ENCODE data around the gene RILPL2.
"Not testable (repeated sequence)": the region's sequence is repeated elsewhere in the genome, so short reads cannot be mapped to it uniquely, and the experiment has no call there.

- not testable (repeated sequence) for TF ChIP-seq EZH2 (IDR thresholded peaks at IDR 0.05; ENCODE audit: insufficient read depth, poor library complexity, severe bottlenecking); EZH2phosphoT487 (IDR thresholded peaks at IDR 0.05; ENCODE audit: insufficient read depth, low read depth)
These were observed 15.7 kb upstream of the RILPL2 start for GRCh38 chr12:123452276-123452550.

Data from GM23248 (cell line).